ENCODE results near the gene KIF5A. TPM values are rescaled to one million over a fixed set of nuclear protein-coding genes. Genes with fewer than 3 reads are reported as not detected.

The KIF5A gene
- total and polyA plus RNA-seq, 2 donors (not counting 3 experiments of a cell fraction or from before 2014, with no cell fraction given) = 0.07 to 0.35 TPM

DNA sequence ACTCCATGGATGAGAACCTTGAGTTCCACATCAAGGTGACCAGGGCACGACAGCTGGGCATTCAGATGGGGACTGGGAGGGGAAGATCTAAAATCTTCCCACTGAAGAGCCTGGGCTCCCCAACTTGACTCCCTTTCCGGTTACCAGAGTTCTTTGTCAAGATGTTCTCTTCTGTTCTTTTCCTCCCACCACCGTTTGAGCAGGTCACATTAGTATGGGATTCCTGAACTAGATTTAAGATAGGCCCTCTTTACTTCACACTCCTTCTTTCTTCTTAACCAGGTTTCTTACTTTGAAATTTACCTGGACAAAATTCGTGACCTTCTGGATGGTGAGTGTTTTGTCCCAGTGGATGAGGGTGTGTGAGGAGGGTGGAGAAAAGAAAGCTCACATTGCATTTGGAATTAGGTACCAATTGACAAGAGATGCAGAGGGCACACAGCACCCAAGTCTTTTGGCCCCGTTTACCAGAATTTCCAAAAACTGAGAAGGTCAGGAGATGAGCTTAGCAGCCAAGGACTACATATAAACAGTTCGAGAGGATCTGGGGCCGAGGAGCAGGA lies 14.4 kb downstream of the KIF5A start:
- BruUV-seq (replicated peaks) = no TSS peak
- no peaks in the 10 kb centered on the region for H3K36me3 ChIP-seq (ENCODE audit: control insufficient read depth in 2 of 2, extremely low read depth in 1 of 2, insufficient read depth in 2 of 2, low read length in 2 of 2)
- H2AFZ ChIP-seq (ENCODE audit: low read depth, low read length) = no peak overlapping the region
- POLR2A ChIA-PET = no interaction called here
- H4K20me1 ChIP-seq (replicated peaks; ENCODE audit: control insufficient read depth, extremely low read depth, insufficient read depth, low read length) = no peaks in the 10 kb centered on the region
- H3K4me2 ChIP-seq (ENCODE audit: insufficient read depth, low read length) = no peak overlapping the region
- DNase-seq (ENCODE audit: low read depth, low spot score) = no peak
- H3K4me1 ChIP-seq (ENCODE audit: control insufficient read depth, extremely low read depth, insufficient read depth, low read length) = no peaks in the 10 kb centered on the region
- TF ChIP-seq MYC (IDR thresholded peaks at IDR 0.05; ENCODE audit: low read depth, low read length) = no peak
- no peak for TF ChIP-seq EZH2 (IDR thresholded peaks at IDR 0.05; ENCODE audit: borderline replicate concordance, low read depth, low read length, severe bottlenecking)
- no peak for TF ChIP-seq JUN (IDR thresholded peaks at IDR 0.05; ENCODE audit: borderline replicate concordance, insufficient read depth, insufficient read length, low read depth)
- no peak for TF ChIP-seq GATA2 (IDR thresholded peaks at IDR 0.05; ENCODE audit: insufficient read depth, insufficient read length, low read depth, low read length)
- TF ChIP-seq, protein P1, sequence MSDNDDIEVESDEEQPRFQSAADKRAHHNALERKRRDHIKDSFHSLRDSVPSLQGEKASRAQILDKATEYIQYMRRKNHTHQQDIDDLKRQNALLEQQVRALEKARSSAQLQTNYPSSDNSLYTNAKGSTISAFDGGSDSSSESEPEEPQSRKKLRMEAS (IDR thresholded peaks at IDR 0.05; ENCODE audit: insufficient read depth, insufficient read length) = no peak
- TF ChIP-seq POLR2AphosphoS5 (IDR thresholded peaks at IDR 0.05; ENCODE audit: insufficient read depth, low read depth, low read length) = no peak
- TF ChIP-seq, protein P2, sequence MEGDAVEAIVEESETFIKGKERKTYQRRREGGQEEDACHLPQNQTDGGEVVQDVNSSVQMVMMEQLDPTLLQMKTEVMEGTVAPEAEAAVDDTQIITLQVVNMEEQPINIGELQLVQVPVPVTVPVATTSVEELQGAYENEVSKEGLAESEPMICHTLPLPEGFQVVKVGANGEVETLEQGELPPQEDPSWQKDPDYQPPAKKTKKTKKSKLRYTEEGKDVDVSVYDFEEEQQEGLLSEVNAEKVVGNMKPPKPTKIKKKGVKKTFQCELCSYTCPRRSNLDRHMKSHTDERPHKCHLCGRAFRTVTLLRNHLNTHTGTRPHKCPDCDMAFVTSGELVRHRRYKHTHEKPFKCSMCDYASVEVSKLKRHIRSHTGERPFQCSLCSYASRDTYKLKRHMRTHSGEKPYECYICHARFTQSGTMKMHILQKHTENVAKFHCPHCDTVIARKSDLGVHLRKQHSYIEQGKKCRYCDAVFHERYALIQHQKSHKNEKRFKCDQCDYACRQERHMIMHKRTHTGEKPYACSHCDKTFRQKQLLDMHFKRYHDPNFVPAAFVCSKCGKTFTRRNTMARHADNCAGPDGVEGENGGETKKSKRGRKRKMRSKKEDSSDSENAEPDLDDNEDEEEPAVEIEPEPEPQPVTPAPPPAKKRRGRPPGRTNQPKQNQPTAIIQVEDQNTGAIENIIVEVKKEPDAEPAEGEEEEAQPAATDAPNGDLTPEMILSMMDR (IDR thresholded peaks at IDR 0.05; ENCODE audit: extremely low read depth in 1 of 2, insufficient read depth in 1 of 2, low read depth in 1 of 2, low read length in 2 of 2) = no peak
- TF ChIP-seq POLR2A (IDR thresholded peaks at IDR 0.05; ENCODE audit: low read depth, low read length) = no peak
- no peak for TF ChIP-seq FOS (IDR thresholded peaks at IDR 0.05; ENCODE audit: borderline replicate concordance, insufficient read depth, low read length)
- H3K9ac ChIP-seq (replicated peaks; ENCODE audit: extremely low read depth, insufficient read depth, low read length) = no peak overlapping the region
- no peaks in the 10 kb centered on the region for H3K9me1 ChIP-seq (replicated peaks; ENCODE audit: control insufficient read depth, extremely low read depth, insufficient read depth, low read length)
- H3K4me3 ChIP-seq (replicated peaks in 1 of 3; ENCODE audit: insufficient read depth in 1 of 3, low read depth in 1 of 3, low read length in 3 of 3) = no peak overlapping the region
- intact Hi-C loops (cut with micrococcal nuclease) (no loop called here), dilution Hi-C loops (cut with MboI; ENCODE audit: extremely low pct_ligation_motif_present, low sequenced_read_pairs) (no loop called here)
- H3K79me2 ChIP-seq (ENCODE audit: control insufficient read depth, insufficient read depth, low read length) = no peaks in the 10 kb centered on the region
- H3K27me3 ChIP-seq (ENCODE audit: control insufficient read depth in 2 of 2, insufficient read depth in 2 of 2, low read length in 2 of 2) = peaks cover 7 to 9% of the 10 kb centered on the region in 2 experiments
- CTCF ChIA-PET = interaction anchor here (1.1 to 1.3 kb wide), 2 partner anchors 19 to 195 kb away, joined by 3 to 9 read pairs; no protein-coding TSS in a partner anchor
- H3K9me3 ChIP-seq (replicated peaks; ENCODE audit: control insufficient read depth, insufficient read depth, low read length) = no peaks in the 10 kb centered on the region
- H3K27ac ChIP-seq (ENCODE audit: insufficient read depth, low read depth, low read length) = no peak overlapping the region
- FAIRE-seq = no peak

Data from endothelial cell of umbilical vein (primary cell).